HG03378 (cell line): Measurements from ENCODE around the gene CPLANE1.
A peak's percentile ranks its signal among the peaks of the same experiment; 100 is the strongest.
"Not testable (repeated sequence)": the region's sequence is repeated elsewhere in the genome, so short reads cannot be mapped to it uniquely, and the experiment has no call there.

ENCODE experiments used
- ATAC-seq: cut with Tn5 transposase; IDR thresholded peaks from one replicate; pipeline ENCODE4 v1.9.1; 2021; ENCODE audit warnings: mild to moderate bottlenecking, moderate library complexity; ENCODE audit not compliant: unreplicated experiment

The CPLANE1 gene

GRCh38 chr5:37248970-37249814, at the start of gene CPLANE1:
Gene CPLANE1, minus strand, starts transcription at chr5:37249376. Its CDS starts 1,678 bp downstream, at chr5:37247698.
- ATAC-seq: peak; percentile 72

- not testable (repeated sequence) for ATAC-seq
These were observed 47.1 kb upstream of the CPLANE1 start for GRCh38 chr5:37296313-37296712.

- ATAC-seq: no peak
These were observed 34.1 kb upstream of the CPLANE1 start for GRCh38 chr5:37283214-37283820.

- ATAC-seq: no peak
These were observed 26.3 kb upstream of the CPLANE1 start for GRCh38 chr5:37275511-37275910.

GRCh38 chr5:37272511-37272910, 23.3 kb upstream of the CPLANE1 start:
- ATAC-seq: no peak

GRCh38 chr5:37268100-37268499, 18.9 kb upstream of the CPLANE1 start:
- ATAC-seq: not testable (repeated sequence)

GRCh38 chr5:37255774-37256358, 6.7 kb upstream of the CPLANE1 start:
- ATAC-seq: no peak

GRCh38 chr5:37254581-37254980, 5.4 kb upstream of the CPLANE1 start:
- ATAC-seq: no peak

- no peak for ATAC-seq
These were observed 2.5 kb upstream of the CPLANE1 start for GRCh38 chr5:37251665-37252064.

GRCh38 chr5:37249815-37250164, 614 bp upstream of the CPLANE1 start:
- no peak for ATAC-seq

GRCh38 chr5:37248421-37248969, 681 bp downstream of the CPLANE1 start:
- ATAC-seq: peak; percentile 14

GRCh38 chr5:37247496-37247895, 1.7 kb downstream of the CPLANE1 start:
- no peak for ATAC-seq

GRCh38 chr5:37247036-37247435, 2.1 kb downstream of the CPLANE1 start:
- ATAC-seq: no peak

- no peak for ATAC-seq
These were observed 14.9 kb downstream of the CPLANE1 start for GRCh38 chr5:37234288-37234687.

- no peak for ATAC-seq
These were observed 22.8 kb downstream of the CPLANE1 start for GRCh38 chr5:37226377-37226776.

GRCh38 chr5:37222181-37222580, 27.0 kb downstream of the CPLANE1 start:
- no peak for ATAC-seq

- not testable (repeated sequence) for ATAC-seq
These were observed 28.8 kb downstream of the CPLANE1 start for GRCh38 chr5:37220426-37220825.

GRCh38 chr5:37219384-37219783, 29.8 kb downstream of the CPLANE1 start:
- not testable (repeated sequence) for ATAC-seq

GRCh38 chr5:37217976-37218375, 31.2 kb downstream of the CPLANE1 start:
- no peak for ATAC-seq

- peak; percentile 52 for ATAC-seq
These were observed 34.6 kb downstream of the CPLANE1 start for GRCh38 chr5:37214550-37214949.

GRCh38 chr5:37212096-37212495, 37.1 kb downstream of the CPLANE1 start:
- no peak for ATAC-seq

GRCh38 chr5:37211661-37212060, 37.5 kb downstream of the CPLANE1 start:
- ATAC-seq: no peak
